Measurements from ENCODE around the gene ERCC3.
"Not testable (repeated sequence)": the region's sequence is repeated elsewhere in the genome, so short reads cannot be mapped to it uniquely, and the experiment has no call there.

ERCC3 gene

GRCh38 chr2:127227264-127227660, 66.7 kb downstream of the ERCC3 start:
- DNase-seq (ENCODE audit: extremely low read depth in 1 of 2, low read depth in 1 of 2), result not testable (repeated sequence)

- peak in 1 of 2 donors; percentile 54 for DNase-seq (ENCODE audit: extremely low read depth in 1 of 2, low read depth in 1 of 2)
These were observed 67.3 kb downstream of the ERCC3 start for GRCh38 chr2:127226520-127227263.

GRCh38 chr2:127226132-127226519, 67.8 kb downstream of the ERCC3 start:
- DNase-seq (ENCODE audit: extremely low read depth in 1 of 2, low read depth in 1 of 2), result no peak

- DNase-seq (ENCODE audit: extremely low read depth in 1 of 2, low read depth in 1 of 2), result no peak
These were observed 68.6 kb downstream of the ERCC3 start for GRCh38 chr2:127225186-127225960.

GRCh38 chr2:127224135-127224534, 69.8 kb downstream of the ERCC3 start:
- not testable (repeated sequence) for DNase-seq (ENCODE audit: extremely low read depth in 1 of 2, low read depth in 1 of 2)

GRCh38 chr2:127220768-127221527, 73.0 kb downstream of the ERCC3 start:
- DNase-seq (ENCODE audit: extremely low read depth in 1 of 2, low read depth in 1 of 2), result no peak

- DNase-seq (ENCODE audit: extremely low read depth in 1 of 2, low read depth in 1 of 2), result no peak
These were observed 73.7 kb downstream of the ERCC3 start, which contains the start of gene CYP27C1 for GRCh38 chr2:127220102-127220767. Gene CYP27C1 (minus strand): TSS chr2:127220299. CDS start chr2:127220270, 29 bp downstream.

GRCh38 chr2:127219171-127220070, 74.5 kb downstream of the ERCC3 start:
- DNase-seq (ENCODE audit: extremely low read depth in 1 of 2, low read depth in 1 of 2), result no peak

GRCh38 chr2:127218812-127219170, 75.2 kb downstream of the ERCC3 start:
- DNase-seq (ENCODE audit: extremely low read depth in 1 of 2, low read depth in 1 of 2), result no peak

GRCh38 chr2:127217470-127218325, 76.2 kb downstream of the ERCC3 start:
- DNase-seq (ENCODE audit: extremely low read depth in 1 of 2, low read depth in 1 of 2), result no peak

GRCh38 chr2:127216593-127216992, 77.4 kb downstream of the ERCC3 start:
- DNase-seq (ENCODE audit: extremely low read depth in 1 of 2, low read depth in 1 of 2), result no peak

GRCh38 chr2:127216095-127216494, 77.8 kb downstream of the ERCC3 start:
- DNase-seq (ENCODE audit: extremely low read depth in 1 of 2, low read depth in 1 of 2), result no peak

GRCh38 chr2:127214201-127214600, 79.7 kb downstream of the ERCC3 start:
- DNase-seq (ENCODE audit: extremely low read depth in 1 of 2, low read depth in 1 of 2), result not testable (repeated sequence)

- no peak for DNase-seq (ENCODE audit: extremely low read depth in 1 of 2, low read depth in 1 of 2)
These were observed 85.6 kb downstream of the ERCC3 start for GRCh38 chr2:127208313-127208712.

All from stimulated activated CD8-positive, alpha-beta memory T cell treated with anti-CD3 and anti-CD28 coated beads, Interleukin-7, amount 100 ng/mL, for 48 hours (primary cell).